H1 (cell line): ENCODE results near the gene C8B. TPM values are rescaled to one million over a fixed set of nuclear protein-coding genes. Genes with fewer than 3 reads are reported as not detected.

Experiments used
- TCF12 ChIP-seq: IDR thresholded peaks from 2 replicates; pipeline ENCODE4 v1.6.1; 2011; ENCODE audit warnings: low read depth, mild to moderate bottlenecking, low read length
- polyA plus RNA-seq, 7 experiments: library from polyadenylated mRNA; depleted of rRNA in 3 of 7; stranded (reverse) in 5 of 7; unstranded in 2 of 7; fragments of >200 nt in 5 of 7; fragments of 200-250 nt in 2 of 7; gene quantifications; 1 replicate in 5 of 7; 2 replicates in 1 of 7; 4 replicates in 1 of 7; pipeline versions ENCODE4 v1.2.1 to v1.2.3, GENCODE V29; 2011 to 2013; ENCODE audit warnings: missing spikeins in 2 of 7, mixed read lengths in 2 of 7
- total RNA-seq: library from RNA; stranded (reverse); fragmentation: NEBNext Ultra II Directional; extraction: Animal tissue kit (Norgen Biotek cat#: 25700); gene quantifications from 2 replicates; pipeline ENCODE4 v1.2.1, GENCODE V29; 2021

Gene C8B
- total and polyA plus RNA-seq, 2 of the 8 experiments (the other 6 are each of a cell fraction or from before 2014, with no cell fraction given), result not detected

DNA sequence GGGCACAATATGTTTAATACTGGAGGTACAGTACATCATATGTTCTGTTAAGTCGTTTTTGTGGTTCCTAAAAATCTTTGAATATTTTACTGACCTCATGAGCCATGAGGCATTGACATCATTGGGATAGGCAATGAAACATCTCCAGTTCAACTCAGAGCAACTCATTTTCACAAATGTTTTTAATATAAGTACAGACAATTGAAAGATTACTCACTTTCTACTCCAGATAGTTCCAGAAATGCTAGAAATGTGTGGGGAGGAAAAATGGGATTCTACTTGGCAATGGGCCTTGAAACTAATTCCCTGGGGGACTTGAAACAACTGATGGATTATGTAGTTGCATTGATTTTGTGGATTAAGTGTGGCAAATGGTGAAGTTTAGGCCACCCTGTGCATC, 7.2 kb upstream of the C8B start (continued):
- no peak for TF ChIP-seq TCF12
